GM12801 (cell line): ENCODE data around the gene RASA3.

ENCODE experiments used
- TF ChIP-seq, protein P1 (sequence below): IDR thresholded peaks from one replicate; pipeline ENCODE4 v1.5.1; 2011; ENCODE audit warnings: control low read depth; ENCODE audit not compliant: insufficient read length; ENCODE audit errors: extremely low read depth

Gene RASA3

DNA sequence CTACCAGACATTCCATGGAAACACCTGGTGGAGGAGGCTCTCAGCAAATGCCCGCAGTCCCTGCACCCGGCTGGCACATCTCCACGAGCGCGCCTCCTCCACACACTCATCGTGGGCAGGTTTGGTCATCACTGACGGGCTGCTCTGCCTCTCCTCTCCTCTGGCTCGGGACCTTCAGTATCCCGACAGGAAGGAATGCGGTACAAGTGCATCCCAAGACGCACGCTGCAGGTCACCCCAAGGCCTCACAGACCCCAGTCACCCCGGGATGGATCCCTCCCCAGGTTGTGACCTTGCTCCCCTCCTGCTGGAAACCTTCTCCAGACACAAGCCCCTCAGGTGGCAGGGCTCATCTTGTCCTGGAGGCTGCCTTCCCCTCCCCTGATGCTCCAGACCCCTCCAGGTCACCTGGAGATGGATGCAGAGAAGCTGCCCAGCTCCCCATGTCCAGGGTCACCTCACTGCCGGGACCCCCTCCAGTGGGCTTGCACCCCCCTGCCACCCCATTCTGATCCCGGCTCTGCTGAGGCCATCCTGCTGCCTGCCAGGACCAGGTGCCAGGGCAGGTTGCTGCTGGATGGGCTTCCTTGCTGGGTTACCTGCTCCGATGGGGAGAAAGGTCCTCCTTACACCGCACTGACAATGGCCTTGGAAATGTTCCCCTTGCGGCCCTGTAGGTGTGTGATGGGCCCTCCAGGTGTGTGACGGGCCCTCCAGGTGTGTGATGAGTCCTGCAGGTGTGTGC lies 188.4 kb downstream of the RASA3 start:
- TF ChIP-seq, protein P1, sequence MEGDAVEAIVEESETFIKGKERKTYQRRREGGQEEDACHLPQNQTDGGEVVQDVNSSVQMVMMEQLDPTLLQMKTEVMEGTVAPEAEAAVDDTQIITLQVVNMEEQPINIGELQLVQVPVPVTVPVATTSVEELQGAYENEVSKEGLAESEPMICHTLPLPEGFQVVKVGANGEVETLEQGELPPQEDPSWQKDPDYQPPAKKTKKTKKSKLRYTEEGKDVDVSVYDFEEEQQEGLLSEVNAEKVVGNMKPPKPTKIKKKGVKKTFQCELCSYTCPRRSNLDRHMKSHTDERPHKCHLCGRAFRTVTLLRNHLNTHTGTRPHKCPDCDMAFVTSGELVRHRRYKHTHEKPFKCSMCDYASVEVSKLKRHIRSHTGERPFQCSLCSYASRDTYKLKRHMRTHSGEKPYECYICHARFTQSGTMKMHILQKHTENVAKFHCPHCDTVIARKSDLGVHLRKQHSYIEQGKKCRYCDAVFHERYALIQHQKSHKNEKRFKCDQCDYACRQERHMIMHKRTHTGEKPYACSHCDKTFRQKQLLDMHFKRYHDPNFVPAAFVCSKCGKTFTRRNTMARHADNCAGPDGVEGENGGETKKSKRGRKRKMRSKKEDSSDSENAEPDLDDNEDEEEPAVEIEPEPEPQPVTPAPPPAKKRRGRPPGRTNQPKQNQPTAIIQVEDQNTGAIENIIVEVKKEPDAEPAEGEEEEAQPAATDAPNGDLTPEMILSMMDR = no peak

DNA sequence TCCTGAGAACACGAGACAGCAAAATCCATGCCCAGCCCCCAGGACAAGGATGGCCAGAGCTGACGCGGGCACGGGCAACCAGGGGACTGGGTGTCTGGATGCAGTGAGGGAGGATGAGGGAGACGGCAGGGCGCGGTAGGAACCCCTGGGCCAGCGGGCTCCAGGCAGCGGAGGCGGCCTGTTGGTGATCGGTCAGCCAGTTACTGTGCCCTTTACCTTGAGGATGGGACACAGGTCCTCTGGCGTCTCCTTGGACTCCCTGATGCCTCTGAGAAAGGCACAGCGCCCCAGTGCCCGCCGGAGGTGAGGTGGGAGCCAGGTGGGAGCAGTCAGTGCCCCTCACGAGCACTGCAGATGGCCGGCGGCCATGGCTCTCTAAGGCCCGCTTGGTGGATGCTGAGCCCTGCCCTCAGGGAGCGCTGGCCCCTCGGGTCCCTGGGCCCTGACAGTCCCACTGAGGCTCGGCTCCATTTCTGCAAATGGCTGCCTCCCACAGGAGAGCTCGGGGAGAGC lies 189.8 kb downstream of the RASA3 start:
- TF ChIP-seq, protein P1 = no peak

DNA sequence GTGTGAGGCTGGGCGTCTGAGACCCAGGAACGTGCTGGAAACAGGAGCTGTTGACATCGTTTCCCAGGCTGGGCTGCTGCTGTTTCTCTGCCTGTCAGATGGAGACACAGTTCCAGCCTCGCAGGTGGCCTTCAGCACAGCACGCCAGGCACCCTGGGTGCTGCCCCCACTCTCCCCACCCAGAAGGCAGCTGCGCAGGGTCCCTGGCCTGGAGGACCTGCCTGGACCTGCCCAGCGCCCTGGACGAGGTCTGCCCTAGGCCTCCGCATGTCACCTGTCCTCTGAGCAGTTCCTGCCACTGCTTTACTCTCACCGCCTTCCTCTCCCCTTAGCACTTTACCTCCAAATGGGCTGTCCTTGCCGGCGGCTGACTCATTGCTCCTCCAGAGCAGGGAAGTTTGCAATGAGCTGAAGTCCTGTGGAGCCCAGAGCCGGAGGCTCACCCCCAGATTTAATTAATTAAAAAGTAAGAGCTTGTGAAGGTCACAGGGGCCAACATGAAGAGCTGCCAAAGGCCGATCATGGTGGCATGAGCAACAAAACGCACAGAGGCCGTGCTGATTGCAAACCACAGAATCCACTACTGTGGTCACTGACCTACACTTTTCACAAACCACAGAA lies 190.7 kb downstream of the RASA3 start:
- TF ChIP-seq, protein P1 = no peak

DNA sequence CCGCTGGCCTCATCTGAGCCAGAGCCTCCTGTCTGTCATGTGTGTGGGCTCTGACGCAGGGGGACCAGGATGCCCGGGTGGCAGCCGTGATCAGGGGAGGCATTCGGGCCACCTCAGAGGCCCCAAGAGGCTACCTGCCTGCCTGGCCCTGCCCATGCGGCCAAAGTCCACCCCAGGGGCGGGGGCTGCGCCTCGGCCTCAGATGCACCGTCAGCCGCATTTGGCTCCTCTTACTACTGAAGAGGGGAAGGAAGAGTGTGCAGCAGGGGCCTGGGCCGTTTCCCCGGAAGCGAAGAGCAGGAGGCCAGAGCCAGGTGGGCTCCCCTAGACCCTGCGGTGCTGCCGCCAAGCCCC lies 192.5 kb downstream of the RASA3 start:
- TF ChIP-seq, protein P1 = no peak

DNA sequence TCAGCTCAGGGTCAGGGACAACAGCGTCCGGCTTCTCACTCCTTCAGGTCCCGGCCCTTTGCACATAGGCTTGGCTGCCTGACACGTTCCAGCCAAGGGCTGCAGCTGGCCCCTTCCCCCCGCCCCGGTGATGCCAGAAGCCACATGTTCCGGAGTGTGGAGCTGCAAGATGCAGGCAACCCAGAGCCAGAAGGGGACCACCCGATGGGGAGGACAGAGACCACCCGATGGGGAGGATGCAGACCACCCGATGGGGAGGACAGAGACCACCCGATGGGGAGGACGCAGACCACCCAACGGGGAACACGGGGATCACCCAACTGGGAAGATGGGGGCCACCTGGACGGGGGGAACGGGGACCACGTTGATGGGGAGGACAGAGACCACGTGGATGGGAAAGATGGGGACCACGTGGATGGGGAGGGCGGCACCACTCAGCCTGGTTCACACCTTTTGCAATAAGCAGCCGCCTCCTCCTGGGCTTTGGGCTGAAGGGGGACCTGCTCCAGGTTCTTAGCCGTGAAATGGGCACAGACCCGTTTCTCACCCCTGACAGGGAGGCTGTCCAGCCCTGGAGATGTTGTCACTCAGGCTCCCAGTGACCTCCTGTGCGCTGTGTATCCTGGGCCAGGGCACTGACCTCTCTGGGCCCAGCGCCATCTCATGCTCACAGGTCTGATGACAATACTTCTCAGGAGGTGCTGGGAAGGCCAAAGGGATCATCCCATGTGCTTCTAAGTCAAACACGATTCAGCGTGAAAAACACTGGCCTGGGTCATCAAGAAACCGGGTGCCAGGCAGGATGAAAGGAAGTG lies 193.1 kb downstream of the RASA3 start:
- TF ChIP-seq, protein P1 = no peak

DNA sequence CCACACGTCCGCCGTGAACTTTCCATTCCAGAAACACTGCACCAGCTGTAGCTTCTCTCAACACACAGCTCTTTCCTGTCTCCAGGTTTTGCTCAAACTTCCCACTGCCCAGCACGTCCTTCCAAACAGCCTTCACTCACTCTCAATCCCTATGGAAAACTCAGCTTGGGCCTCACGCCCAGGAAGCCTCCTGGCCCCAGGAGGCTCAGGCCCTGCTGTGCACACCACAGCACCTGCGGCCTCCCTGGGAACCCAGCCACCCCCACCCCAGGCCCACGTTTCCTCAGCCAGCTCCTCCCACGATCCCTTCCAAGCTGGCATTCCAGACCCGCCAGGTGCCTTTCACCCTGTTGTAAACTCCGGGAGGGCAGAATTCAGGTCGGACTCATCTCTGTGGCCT lies 193.7 kb downstream of the RASA3 start:
- TF ChIP-seq, protein P1 = no peak

DNA sequence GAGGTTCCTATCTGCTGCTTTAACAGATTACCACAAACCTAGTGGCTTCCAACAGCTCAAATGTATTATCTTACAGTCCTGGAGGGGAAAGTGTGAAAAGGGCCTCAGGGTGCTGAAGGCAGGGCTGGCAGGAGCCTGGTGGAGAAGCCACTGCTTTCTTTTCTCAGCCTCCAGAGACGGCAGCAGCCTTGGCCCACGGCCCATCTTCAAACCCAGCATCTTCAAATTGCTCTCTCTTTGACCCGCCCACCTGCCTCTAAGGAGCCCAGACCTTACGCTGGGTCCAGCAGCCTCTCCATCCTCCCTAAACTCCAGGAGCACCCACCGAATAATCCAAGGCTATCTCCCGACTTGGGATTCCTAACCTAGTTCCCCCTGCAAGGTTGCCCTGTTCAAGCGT lies 194.2 kb downstream of the RASA3 start:
- TF ChIP-seq, protein P1 = no peak
